ENCODE measurements around the gene LDAH. TPM values are rescaled to one million over a fixed set of nuclear protein-coding genes. Genes with fewer than 3 reads are reported as not detected.

LDAH gene
- total RNA-seq, 4 donors from 2014 or later, result 7.5 to 58.5 (median 15.2) TPM

GRCh38 chr2:20766798-20767644 lies 55.9 kb downstream of the LDAH start:
- TF ChIP-seq POLR2A (IDR thresholded peaks at IDR 0.05) (no peak), CTCF (IDR thresholded peaks at IDR 0.05) (no peak), EP300 (IDR thresholded peaks at IDR 0.05; ENCODE audit: low read depth) (no peak), POLR2AphosphoS5 (IDR thresholded peaks at IDR 0.05) (no peak)
- Histone ChIP-seq H3K27ac (no peak overlapping the region), H3K4me1 (no peaks in the 10 kb centered on the region), H3K9me3 (no peaks in the 10 kb centered on the region), H3K27me3 (no peaks in the 10 kb centered on the region), H3K4me3 (no peak overlapping the region), H3K36me3 (peaks cover 0 to 5% (median 0%) of the 10 kb centered on the region in 4 donors)
- intact Hi-C loops (cut with DNase I; ENCODE audit: low total_unique reads), result no loop called here
- 100% methylated on average over 6 of the region's 15 CpGs; no CpG with 5 or more reads in 1 of the 2 donors for WGBS, 2 donors (ENCODE audit: low coverage in 1 of 2)
- in situ Hi-C loops (cut with MboI; ENCODE audit: low pct_ligation_motif_present in 1 of 4, low pct_unique_long_range_greater_than_20kb in 1 of 4, low sequenced_read_pairs in 3 of 4), result no loop called here
- no peak for DNase-seq

GRCh38 chr2:20766213-20766612 lies 56.7 kb downstream of the LDAH start:
- intact Hi-C loops (cut with DNase I; ENCODE audit: low total_unique reads), result no loop called here
- in situ Hi-C loops (cut with MboI; ENCODE audit: low pct_ligation_motif_present in 1 of 4, low pct_unique_long_range_greater_than_20kb in 1 of 4, low sequenced_read_pairs in 3 of 4), result no loop called here
- H3K4me1 ChIP-seq, result no peaks in the 10 kb centered on the region
- H3K36me3 ChIP-seq, result peaks cover 0 to 5% (median 0%) of the 10 kb centered on the region in 4 donors
- H3K9me3 ChIP-seq, result no peaks in the 10 kb centered on the region
- H3K27me3 ChIP-seq, result no peaks in the 10 kb centered on the region
- DNase-seq, result no peak
- WGBS, 2 donors (ENCODE audit: low coverage in 1 of 2), result 100% methylated on average over 1 of the region's 1 CpG
- H3K4me3 ChIP-seq, result no peak overlapping the region
- H3K27ac ChIP-seq, result no peak overlapping the region
- TF ChIP-seq CTCF (IDR thresholded peaks at IDR 0.05) (no peak), EP300 (IDR thresholded peaks at IDR 0.05; ENCODE audit: low read depth) (no peak), POLR2AphosphoS5 (IDR thresholded peaks at IDR 0.05) (no peak), POLR2A (IDR thresholded peaks at IDR 0.05) (no peak)

- no peaks in the 10 kb centered on the region for H3K9me3 ChIP-seq
- no peak for DNase-seq
- in situ Hi-C loops (cut with MboI; ENCODE audit: low pct_ligation_motif_present in 1 of 4, low pct_unique_long_range_greater_than_20kb in 1 of 4, low sequenced_read_pairs in 3 of 4), result no loop called here
- no peaks in the 10 kb centered on the region for H3K27me3 ChIP-seq
- no peaks in the 10 kb centered on the region for H3K4me1 ChIP-seq
- WGBS, 2 donors (ENCODE audit: low coverage in 1 of 2), result 93 to 100% methylated on average over 2 of the region's 2 CpGs
- H3K4me3 ChIP-seq, result no peak overlapping the region
- H3K27ac ChIP-seq, result no peak overlapping the region
- peaks cover 0 to 5% (median 0%) of the 10 kb centered on the region in 4 donors for H3K36me3 ChIP-seq
- intact Hi-C loops (cut with DNase I; ENCODE audit: low total_unique reads), result no loop called here
- TF ChIP-seq POLR2A (IDR thresholded peaks at IDR 0.05), result no peak
- no peak for TF ChIP-seq CTCF (IDR thresholded peaks at IDR 0.05)
- TF ChIP-seq EP300 (IDR thresholded peaks at IDR 0.05; ENCODE audit: low read depth), result no peak
- TF ChIP-seq POLR2AphosphoS5 (IDR thresholded peaks at IDR 0.05), result no peak
Measured at GRCh38 chr2:20762945-20763683, 59.8 kb downstream of the LDAH start.

- intact Hi-C loops (cut with DNase I; ENCODE audit: low total_unique reads) (no loop called here), in situ Hi-C loops (cut with MboI; ENCODE audit: low pct_ligation_motif_present in 1 of 4, low pct_unique_long_range_greater_than_20kb in 1 of 4, low sequenced_read_pairs in 3 of 4) (no loop called here)
- Histone ChIP-seq H3K9me3 (no peaks in the 10 kb centered on the region), H3K27me3 (no peaks in the 10 kb centered on the region), H3K4me1 (no peaks in the 10 kb centered on the region), H3K4me3 (no peak overlapping the region), H3K36me3 (no peaks in the 10 kb centered on the region), H3K27ac (no peak overlapping the region)
- TF ChIP-seq CTCF (IDR thresholded peaks at IDR 0.05) (no peak), EP300 (IDR thresholded peaks at IDR 0.05; ENCODE audit: low read depth) (no peak), POLR2A (IDR thresholded peaks at IDR 0.05) (no peak), POLR2AphosphoS5 (IDR thresholded peaks at IDR 0.05) (no peak)
- DNase-seq, result no peak
- WGBS, 2 donors (ENCODE audit: low coverage in 1 of 2), result 100% methylated on average over 2 of the region's 2 CpGs
Measured at GRCh38 chr2:20759487-20759886, 63.4 kb downstream of the LDAH start.
